Measurements from ENCODE around the gene SYT12. TPM values are rescaled to one million over a fixed set of nuclear protein-coding genes. Genes with fewer than 3 reads are reported as not detected.

The SYT12 gene
- total and polyA plus RNA-seq, 2 of the 13 experiments (the other 11 are each of a cell fraction or from before 2014, with no cell fraction given), result 0.01 to 0.02 TPM

DNA sequence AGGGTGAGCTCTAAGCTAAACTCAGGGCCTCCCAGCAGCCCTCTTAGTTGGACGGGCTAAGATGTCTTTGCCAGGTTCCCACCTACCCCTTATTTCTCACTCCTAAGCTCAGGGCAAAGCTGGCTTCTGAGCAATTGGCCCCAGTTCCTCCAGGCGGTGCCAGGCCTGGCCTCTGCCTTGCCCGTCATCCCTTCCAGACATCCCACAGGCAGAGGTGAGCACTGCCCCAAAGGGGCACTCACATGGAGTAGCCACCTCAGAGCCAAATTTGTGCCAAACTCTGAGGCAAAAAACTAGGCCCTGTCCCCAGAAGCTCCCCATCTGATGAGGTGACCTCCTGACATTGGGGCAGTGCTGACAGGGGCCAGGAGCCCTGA lies 43.4 kb downstream of the SYT12 start:
- no TSS peak for BruUV-seq (replicated peaks)
- Histone ChIP-seq H3K9me3 (ENCODE audit: low read length) (no peaks in the 10 kb centered on the region), H3K36me3 (replicated peaks in 1 of 2; ENCODE audit: control insufficient read depth in 1 of 2, insufficient read depth in 2 of 2, low read length in 2 of 2) (no peaks in the 10 kb centered on the region), H3K79me2 (ENCODE audit: insufficient read depth, low read length) (no peaks in the 10 kb centered on the region), H3K27me3 (ENCODE audit: control insufficient read depth in 1 of 2, insufficient read depth in 2 of 2, low read length in 2 of 2) (peaks cover 3 to 4% of the 10 kb centered on the region in 2 experiments; a peak in 2 of 5 replicates), H2AFZ (ENCODE audit: low read length) (no peak overlapping the region), H3K27ac (ENCODE audit: extremely low read length, insufficient read depth, low read length) (no peak overlapping the region), H4K20me1 (ENCODE audit: insufficient read depth, low read length) (no peaks in the 10 kb centered on the region), H3K9ac (ENCODE audit: insufficient read depth, low read depth, low read length) (no peak overlapping the region), H3K4me1 (ENCODE audit: insufficient read depth, low read length) (no peaks in the 10 kb centered on the region), H3K4me2 (ENCODE audit: low read depth, low read length) (no peak overlapping the region), H3K4me3 (replicated peaks in 1 of 3; ENCODE audit: insufficient read depth in 1 of 3, low read depth in 2 of 3, low read length in 3 of 3) (no peak overlapping the region)
- DNase-seq (ENCODE audit: low spot score) (no peak), FAIRE-seq (no peak), ATAC-seq (peak; percentile 16; the same call in 2 of the 3 replicates)
- CTCF ChIA-PET (ENCODE audit: low intra/inter-chr PET ratio, low total read pairs), result no interaction called here
- in situ Hi-C loops (cut with HindIII; ENCODE audit: extremely low pct_ligation_motif_present, low pct_unique_long_range_greater_than_20kb), result no loop called here
- WGBS (ENCODE audit: low lambda C conversion rate), result no CpG with 5 or more reads among the region's 3 CpGs
- intact Hi-C loops (cut with micrococcal nuclease; ENCODE audit: unreplicated experiment), result no loop called here
- POLR2A ChIA-PET, result interaction anchor here (1.1 kb wide), 1 partner anchor 13 kb away, joined by 3 read pairs; no protein-coding TSS in a partner anchor
- TF ChIP-seq ZNF616 (CRISPR knock-in tag; IDR thresholded peaks at IDR 0.05; ENCODE audit: low read depth) (no peak), DBP (CRISPR knock-in tag; IDR thresholded peaks at IDR 0.05; ENCODE audit: not compliant biosample characterization) (no peak), ASH2L (IDR thresholded peaks at IDR 0.05; ENCODE audit: insufficient read length, low read depth, low read length) (no peak), CEBPB (IDR thresholded peaks at IDR 0.05; ENCODE audit: borderline replicate concordance, low read depth, low read length) (no peak), ZNF350 (CRISPR knock-in tag; IDR thresholded peaks at IDR 0.05; ENCODE audit: borderline replicate concordance, low read depth) (no peak), ZNF749 (CRISPR knock-in tag; IDR thresholded peaks at IDR 0.05; ENCODE audit: borderline replicate concordance) (no peak), ZNF619 (CRISPR knock-in tag; IDR thresholded peaks at IDR 0.05) (no peak), ZNF343 (CRISPR knock-in tag; IDR thresholded peaks at IDR 0.05) (no peak), ZNF607 (CRISPR knock-in tag; IDR thresholded peaks at IDR 0.05; ENCODE audit: borderline replicate concordance) (no peak), ZNF775 (CRISPR knock-in tag; IDR thresholded peaks at IDR 0.05; ENCODE audit: borderline replicate concordance) (no peak), KLF12 (CRISPR knock-in tag; IDR thresholded peaks at IDR 0.05; ENCODE audit: borderline replicate concordance) (no peak)
- TF ChIP-seq, protein P1, sequence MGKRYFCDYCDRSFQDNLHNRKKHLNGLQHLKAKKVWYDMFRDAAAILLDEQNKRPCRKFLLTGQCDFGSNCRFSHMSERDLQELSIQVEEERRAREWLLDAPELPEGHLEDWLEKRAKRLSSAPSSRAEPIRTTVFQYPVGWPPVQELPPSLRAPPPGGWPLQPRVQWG (CRISPR knock-in tag; IDR thresholded peaks at IDR 0.05; ENCODE audit: borderline replicate concordance, low read depth), result no peak
- TF ChIP-seq, protein P2, sequence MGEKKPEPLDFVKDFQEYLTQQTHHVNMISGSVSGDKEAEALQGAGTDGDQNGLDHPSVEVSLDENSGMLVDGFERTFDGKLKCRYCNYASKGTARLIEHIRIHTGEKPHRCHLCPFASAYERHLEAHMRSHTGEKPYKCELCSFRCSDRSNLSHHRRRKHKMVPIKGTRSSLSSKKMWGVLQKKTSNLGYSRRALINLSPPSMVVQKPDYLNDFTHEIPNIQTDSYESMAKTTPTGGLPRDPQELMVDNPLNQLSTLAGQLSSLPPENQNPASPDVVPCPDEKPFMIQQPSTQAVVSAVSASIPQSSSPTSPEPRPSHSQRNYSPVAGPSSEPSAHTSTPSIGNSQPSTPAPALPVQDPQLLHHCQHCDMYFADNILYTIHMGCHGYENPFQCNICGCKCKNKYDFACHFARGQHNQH (CRISPR knock-in tag; IDR thresholded peaks at IDR 0.05), result no peak
- TF ChIP-seq, protein P3, sequence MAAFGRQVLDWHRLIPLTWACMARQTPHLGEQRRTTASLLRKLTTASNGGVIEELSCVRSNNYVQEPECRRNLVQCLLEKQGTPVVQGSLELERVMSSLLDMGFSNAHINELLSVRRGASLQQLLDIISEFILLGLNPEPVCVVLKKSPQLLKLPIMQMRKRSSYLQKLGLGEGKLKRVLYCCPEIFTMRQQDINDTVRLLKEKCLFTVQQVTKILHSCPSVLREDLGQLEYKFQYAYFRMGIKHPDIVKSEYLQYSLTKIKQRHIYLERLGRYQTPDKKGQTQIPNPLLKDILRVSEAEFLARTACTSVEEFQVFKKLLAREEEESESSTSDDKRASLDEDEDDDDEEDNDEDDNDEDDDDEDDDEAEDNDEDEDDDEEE (CRISPR knock-in tag; IDR thresholded peaks at IDR 0.05), result no peak
- TF ChIP-seq, protein P4, sequence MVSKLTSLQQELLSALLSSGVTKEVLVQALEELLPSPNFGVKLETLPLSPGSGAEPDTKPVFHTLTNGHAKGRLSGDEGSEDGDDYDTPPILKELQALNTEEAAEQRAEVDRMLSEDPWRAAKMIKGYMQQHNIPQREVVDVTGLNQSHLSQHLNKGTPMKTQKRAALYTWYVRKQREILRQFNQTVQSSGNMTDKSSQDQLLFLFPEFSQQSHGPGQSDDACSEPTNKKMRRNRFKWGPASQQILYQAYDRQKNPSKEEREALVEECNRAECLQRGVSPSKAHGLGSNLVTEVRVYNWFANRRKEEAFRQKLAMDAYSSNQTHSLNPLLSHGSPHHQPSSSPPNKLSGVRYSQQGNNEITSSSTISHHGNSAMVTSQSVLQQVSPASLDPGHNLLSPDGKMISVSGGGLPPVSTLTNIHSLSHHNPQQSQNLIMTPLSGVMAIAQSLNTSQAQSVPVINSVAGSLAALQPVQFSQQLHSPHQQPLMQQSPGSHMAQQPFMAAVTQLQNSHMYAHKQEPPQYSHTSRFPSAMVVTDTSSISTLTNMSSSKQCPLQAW (CRISPR knock-in tag; IDR thresholded peaks at IDR 0.05), result no peak

Measured in HepG2 (cell line).